OCI-LY3 (cell line): ENCODE measurements around the gene CERT1.

ENCODE experiments used
- CTCF ChIP-seq: fragments of 200-600, 300-600 bp; sonication (generic); IDR thresholded peaks from 2 replicates; pipeline ENCODE4 v1.5.1; 2014; ENCODE audit warnings: antibody characterized with exemption, low read length, low read depth
- EZH2phosphoT487 ChIP-seq: fragments of 200-600 bp; shearing (Covaris generic); IDR thresholded peaks from 2 replicates; pipeline ENCODE4 v1.6.1; 2018; ENCODE audit warnings: antibody characterized with exemption, mixed run types, low read depth

DNA sequence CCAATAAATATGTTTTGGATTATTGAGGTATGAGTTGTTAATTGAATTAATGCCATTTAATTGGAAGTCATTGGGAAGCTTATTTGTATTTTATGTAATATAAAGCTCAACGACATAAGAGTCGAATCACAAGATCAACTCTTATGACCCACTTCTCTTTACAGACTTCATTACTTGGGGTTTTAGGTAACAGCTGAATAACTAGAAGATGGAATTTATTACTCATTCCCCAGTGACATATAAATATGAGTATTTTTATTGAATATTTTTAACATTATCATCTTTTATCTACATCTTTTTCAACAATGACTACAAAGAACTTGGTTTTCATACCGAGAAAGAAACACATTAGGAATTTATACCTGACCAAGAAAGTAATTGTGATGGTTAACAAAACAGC is 153.3 kb downstream of the CERT1 start:
- no peak for TF ChIP-seq CTCF
- no peak for TF ChIP-seq EZH2phosphoT487
